Measurements from ENCODE around the gene CTTNBP2NL.
"Not testable (repeated sequence)": the region's sequence is repeated elsewhere in the genome, so short reads cannot be mapped to it uniquely, and the experiment has no call there.

The CTTNBP2NL gene

GRCh38 chr1:112423666-112424065 lies 27.7 kb downstream of the CTTNBP2NL start:
- not testable (repeated sequence) for DNase-seq (ENCODE audit: low spot score)

GRCh38 chr1:112429749-112430148 lies 33.7 kb downstream of the CTTNBP2NL start:
- DNase-seq (ENCODE audit: low spot score), result peak; percentile 60

- DNase-seq (ENCODE audit: low spot score), result peak; percentile 74
These were observed 35.0 kb downstream of the CTTNBP2NL start for GRCh38 chr1:112431038-112431437.

- DNase-seq (ENCODE audit: low spot score), result no peak
These were observed 39.4 kb downstream of the CTTNBP2NL start for GRCh38 chr1:112435448-112435847.

GRCh38 chr1:112436384-112437156 lies 40.6 kb downstream of the CTTNBP2NL start:
- DNase-seq (ENCODE audit: low spot score), result no peak

- not testable (repeated sequence) for DNase-seq (ENCODE audit: low spot score)
These were observed 42.1 kb downstream of the CTTNBP2NL start for GRCh38 chr1:112438156-112438555.

- no peak for DNase-seq (ENCODE audit: low spot score)
These were observed 43.6 kb downstream of the CTTNBP2NL start for GRCh38 chr1:112439592-112439991.

GRCh38 chr1:112440574-112440973 lies 44.6 kb downstream of the CTTNBP2NL start:
- DNase-seq (ENCODE audit: low spot score), result no peak

- no peak for DNase-seq (ENCODE audit: low spot score)
These were observed 48.3 kb downstream of the CTTNBP2NL start for GRCh38 chr1:112444269-112444668.

- no peak for DNase-seq (ENCODE audit: low spot score)
These were observed 49.6 kb downstream of the CTTNBP2NL start for GRCh38 chr1:112445596-112445995.

GRCh38 chr1:112446411-112446810 lies 50.4 kb downstream of the CTTNBP2NL start:
- no peak for DNase-seq (ENCODE audit: low spot score)

GRCh38 chr1:112448904-112449629 lies 53.1 kb downstream of the CTTNBP2NL start:
- no peak for DNase-seq (ENCODE audit: low spot score)

GRCh38 chr1:112449630-112449983 lies 53.6 kb downstream of the CTTNBP2NL start:
- no peak for DNase-seq (ENCODE audit: low spot score)

- no peak for DNase-seq (ENCODE audit: low spot score)
These were observed 54.8 kb downstream of the CTTNBP2NL start for GRCh38 chr1:112450773-112451172.

GRCh38 chr1:112451301-112451700 lies 55.3 kb downstream of the CTTNBP2NL start:
- DNase-seq (ENCODE audit: low spot score), result not testable (repeated sequence)

- DNase-seq (ENCODE audit: low spot score), result no peak
These were observed 57.9 kb downstream of the CTTNBP2NL start for GRCh38 chr1:112453876-112454275.

- DNase-seq (ENCODE audit: low spot score), result no peak
These were observed 58.3 kb downstream of the CTTNBP2NL start for GRCh38 chr1:112454316-112454715.

- DNase-seq (ENCODE audit: low spot score), result no peak
These were observed 61.2 kb downstream of the CTTNBP2NL start for GRCh38 chr1:112457241-112457640.

- no peak for DNase-seq (ENCODE audit: low spot score)
These were observed 61.9 kb downstream of the CTTNBP2NL start for GRCh38 chr1:112457955-112458354.

- no peak for DNase-seq (ENCODE audit: low spot score)
These were observed 62.7 kb downstream of the CTTNBP2NL start for GRCh38 chr1:112458756-112459155.

GRCh38 chr1:112460615-112461014 lies 64.6 kb downstream of the CTTNBP2NL start:
- DNase-seq (ENCODE audit: low spot score), result no peak

- no peak for DNase-seq (ENCODE audit: low spot score)
These were observed 65.3 kb downstream of the CTTNBP2NL start for GRCh38 chr1:112461200-112461871.

- DNase-seq (ENCODE audit: low spot score), result no peak
These were observed 66.9 kb downstream of the CTTNBP2NL start for GRCh38 chr1:112462953-112463279.

Data from pons (tissue), 1 donor.